Activated CD4-positive, alpha-beta T cell treated with anti-CD3 and anti-CD28 coated beads, Interleukin-2, amount 50 U/mL, for 16 hours (primary cell): Measurements from ENCODE around the gene DRC7.
A peak's percentile ranks its signal among the peaks of the same experiment; 100 is the strongest.

Experiments
- DNase-seq: peaks from one replicate; pipeline ENCODE4 v3.0.0-alpha.2; 2020

The DRC7 gene

GRCh38 chr16:57753448-57754353 is 59.1 kb downstream of the DRC7 start:
- no peak for DNase-seq

DNA sequence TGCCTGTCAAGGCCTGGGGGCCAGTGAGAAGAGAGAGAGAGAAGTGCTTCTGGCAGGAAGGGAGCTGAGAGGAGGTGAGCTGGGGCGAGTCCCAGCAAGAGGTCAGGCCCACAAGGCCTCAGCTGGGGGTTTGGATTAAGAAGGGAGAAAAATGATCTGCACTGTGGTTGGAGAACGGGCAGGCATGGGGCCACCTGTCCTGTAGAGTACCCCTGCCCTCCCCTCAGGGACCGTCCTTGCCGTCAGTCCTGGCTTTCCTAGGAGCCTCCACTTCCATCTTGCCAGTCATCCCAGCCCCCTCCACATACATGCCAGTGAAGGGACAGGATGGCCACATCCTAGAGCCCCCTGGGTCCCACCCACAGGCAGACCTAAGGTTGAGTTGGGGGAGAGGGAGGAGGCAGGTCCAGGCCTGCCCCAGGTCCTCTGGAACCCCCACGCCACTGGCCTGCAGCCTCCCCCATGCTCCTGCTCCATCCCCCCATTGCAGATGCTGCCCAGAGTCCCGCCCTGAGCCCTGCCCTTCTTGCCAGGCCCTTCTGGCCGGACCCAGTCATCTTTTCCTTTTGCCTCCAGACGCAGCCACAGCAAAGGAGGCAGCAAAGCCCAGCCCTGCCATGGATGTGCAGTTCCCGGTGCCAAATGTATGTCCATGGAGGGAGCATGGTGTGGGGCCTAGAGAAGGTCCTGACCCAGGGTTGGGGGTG is 59.9 kb downstream of the DRC7 start:
- no peak for DNase-seq

DNA sequence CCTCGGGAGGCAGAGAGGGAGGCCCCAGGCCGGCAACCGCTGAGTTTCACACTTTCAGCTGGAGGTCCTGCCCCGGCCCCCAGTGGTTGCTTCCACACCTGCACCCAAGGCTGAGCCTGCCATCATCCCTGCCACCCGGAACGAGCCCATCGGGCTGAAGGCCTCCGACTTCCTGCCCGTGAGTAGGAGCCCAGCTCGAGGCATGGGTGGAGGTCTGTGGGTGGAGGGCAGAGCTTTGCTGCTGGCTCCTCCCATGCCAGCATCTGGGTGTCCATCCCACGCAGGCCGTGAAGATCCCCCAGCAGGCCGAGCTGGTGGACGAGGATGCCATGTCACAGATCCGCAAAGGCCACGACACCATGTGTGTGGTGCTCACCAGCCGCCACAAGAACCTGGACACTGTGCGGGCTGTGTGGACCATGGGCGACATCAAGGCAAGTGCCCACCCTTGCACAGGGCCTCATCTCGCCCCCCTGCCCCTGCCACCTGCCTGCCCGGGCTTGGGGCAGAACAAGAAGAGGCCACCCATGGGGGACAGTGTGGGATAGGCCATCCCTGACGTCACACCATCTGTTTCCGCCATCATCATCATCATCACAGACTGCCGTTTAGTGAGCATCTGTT is 60.6 kb downstream of the DRC7 start:
- no peak for DNase-seq

- no peak for DNase-seq
These were observed 61.3 kb downstream of the DRC7 start for GRCh38 chr16:57755726-57756423.

DNA sequence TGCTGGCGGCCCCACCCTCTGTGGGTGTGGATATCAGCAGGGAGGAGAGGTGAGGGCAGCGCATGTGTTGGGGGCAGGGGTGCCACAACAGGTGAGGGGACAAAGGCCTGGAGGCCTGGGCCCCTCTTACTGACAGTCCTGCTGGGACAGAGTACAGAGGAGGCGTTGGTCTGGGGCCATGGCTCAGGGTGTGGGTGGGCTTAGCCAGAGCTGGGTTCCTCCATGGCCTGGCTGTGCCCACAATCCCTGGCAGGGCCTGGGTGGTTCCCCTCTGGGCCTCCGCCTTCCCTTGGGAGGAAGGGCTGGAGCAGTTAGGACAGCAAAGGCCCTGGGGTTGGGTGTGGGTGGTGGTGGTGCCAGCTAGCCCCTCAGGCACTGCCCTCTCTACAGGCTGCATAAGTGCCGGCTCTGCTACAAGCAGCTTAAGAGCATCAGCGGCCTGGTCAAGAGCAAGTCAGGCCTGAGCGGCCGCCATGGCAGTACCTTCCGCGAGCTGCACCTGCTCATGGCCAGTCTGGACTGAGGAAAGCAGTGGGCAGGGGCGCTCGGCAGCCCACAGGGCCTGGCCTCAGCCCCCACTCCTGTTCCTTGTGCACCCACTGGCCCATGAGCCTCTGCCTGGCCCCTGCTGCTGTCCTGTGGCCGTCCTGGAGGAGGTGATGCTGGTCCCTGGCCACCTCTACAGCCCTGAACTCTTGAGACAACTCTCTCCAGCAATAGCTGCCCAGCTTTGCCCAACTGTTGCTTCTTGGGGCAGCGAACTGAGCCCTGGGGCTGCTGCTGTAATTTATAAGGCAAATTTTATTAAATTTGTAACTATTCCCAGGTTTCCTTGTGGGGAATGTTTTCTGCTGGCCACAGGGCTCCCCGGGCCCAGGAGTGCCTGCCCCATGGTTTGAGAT is 62.1 kb downstream of the DRC7 start:
- no peak for DNase-seq

- peak; percentile 89 for DNase-seq
These were observed 62.8 kb downstream of the DRC7 start for GRCh38 chr16:57757326-57757786.

GRCh38 chr16:57757883-57758282 is 63.3 kb downstream of the DRC7 start:
- no peak for DNase-seq

GRCh38 chr16:57758331-57759117 is 63.9 kb downstream of the DRC7 start:
- DNase-seq, result no peak

- no peak for DNase-seq
These were observed 64.5 kb downstream of the DRC7 start for GRCh38 chr16:57759131-57759530.

- DNase-seq, result no peak
These were observed 65.1 kb downstream of the DRC7 start for GRCh38 chr16:57759541-57760356.

GRCh38 chr16:57760357-57761160 is 66.0 kb downstream of the DRC7 start:
- no peak for DNase-seq

GRCh38 chr16:57761301-57761700 is 66.7 kb downstream of the DRC7 start:
- no peak for DNase-seq

GRCh38 chr16:57761957-57762356 is 67.4 kb downstream of the DRC7 start:
- DNase-seq, result no peak

- no peak for DNase-seq
These were observed 67.9 kb downstream of the DRC7 start for GRCh38 chr16:57762365-57763040.

DNA sequence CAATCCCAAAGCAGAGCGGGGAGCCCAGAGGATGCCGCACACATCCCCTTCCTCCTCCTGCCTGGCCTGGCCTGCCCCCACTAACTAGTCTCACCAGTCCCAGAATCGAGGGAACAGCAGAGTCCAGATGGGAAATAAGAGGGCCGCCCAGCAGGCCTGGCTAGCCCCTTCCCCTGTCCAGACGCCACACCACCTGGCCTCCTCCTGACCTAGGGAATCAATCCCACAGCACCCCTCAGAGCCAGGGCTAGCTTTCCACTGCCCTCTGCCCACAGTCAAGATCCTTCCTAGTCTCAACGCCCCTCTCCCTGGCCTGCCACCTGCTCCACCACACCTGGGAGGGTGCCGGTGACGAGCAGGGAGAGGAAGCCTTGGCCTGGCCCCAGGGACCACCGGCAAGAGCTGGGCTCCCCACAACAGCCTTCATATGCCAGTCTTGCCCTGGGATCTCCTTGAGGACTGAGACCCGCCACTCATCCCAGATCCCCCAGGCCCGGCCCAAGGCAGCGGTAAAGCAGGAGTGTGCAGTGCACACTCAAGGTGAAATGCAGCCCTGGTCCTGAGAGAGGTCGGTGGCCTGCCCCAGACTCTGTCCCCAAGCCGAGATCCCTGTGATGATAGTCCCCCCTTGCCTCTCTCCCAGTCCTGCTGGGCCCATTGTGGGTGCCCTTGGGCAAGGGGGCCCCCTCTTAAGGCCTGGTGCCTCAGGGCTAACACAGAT is 68.8 kb downstream of the DRC7 start:
- DNase-seq, result no peak

DNA sequence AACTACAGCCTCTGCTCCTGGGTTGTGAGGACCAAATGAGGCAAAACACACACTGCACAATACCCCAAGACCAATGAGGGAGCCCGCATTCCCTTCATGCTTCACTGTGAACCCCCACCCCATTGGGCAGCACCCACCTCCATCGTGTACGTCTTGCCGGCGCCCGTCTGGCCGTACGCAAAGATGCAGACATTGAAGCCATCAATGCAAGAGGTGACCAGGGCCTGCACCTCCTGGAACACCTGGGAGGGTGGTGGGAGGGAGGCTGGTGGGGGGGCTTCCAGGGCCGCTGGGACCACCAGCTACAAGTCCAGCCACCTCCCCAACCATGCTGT is 69.4 kb downstream of the DRC7 start:
- DNase-seq, result no peak

DNA sequence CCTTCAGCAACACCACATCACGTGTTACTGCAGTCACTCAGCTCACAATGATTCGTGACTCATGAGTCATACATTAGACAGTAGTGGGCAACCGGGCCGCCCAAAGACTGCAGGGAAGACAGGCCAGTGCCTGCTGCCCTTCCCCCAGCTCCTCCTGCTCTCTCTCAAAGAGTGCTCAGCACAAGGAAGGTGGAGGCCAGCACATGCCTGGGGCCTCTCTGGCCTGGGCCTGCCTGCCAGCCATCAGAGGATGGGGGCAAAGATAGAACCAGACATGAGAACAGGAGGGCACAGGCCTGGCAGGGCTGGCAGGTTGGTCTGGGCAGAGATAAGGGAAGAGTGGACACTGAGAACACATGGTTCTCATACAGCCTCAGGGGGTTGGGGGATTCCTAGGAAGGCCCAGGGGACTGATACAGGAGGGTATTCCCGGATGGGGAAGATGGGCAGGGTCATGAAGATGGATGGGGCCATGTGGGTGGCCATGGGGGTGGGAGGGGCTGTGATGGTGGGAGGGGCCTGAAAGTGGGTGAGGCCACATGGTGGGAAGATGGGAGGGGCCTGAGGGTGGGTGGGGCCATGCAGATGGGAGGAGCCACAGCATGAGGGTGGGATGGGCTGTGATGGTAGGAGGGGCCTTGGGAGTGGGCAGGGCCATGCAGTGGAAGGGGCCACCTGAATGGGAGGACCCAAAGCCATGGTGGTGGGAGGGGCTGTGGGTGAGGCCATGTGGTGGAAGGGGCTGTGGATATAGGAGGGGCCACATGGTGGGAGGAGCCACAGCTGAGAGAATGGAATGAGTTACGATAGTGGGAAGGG is 69.9 kb downstream of the DRC7 start:
- DNase-seq, result peak; percentile 46
